ENCODE data around the gene GON4L.
"Not testable (repeated sequence)": the region's sequence is repeated elsewhere in the genome, so short reads cannot be mapped to it uniquely, and the experiment has no call there.

- not testable (repeated sequence) for TF ChIP-seq CTCF (IDR thresholded peaks at IDR 0.05 in 4 of 5, conservative IDR thresholded peaks at IDR 0.05 in 1 of 5); POLR2A (IDR thresholded peaks at IDR 0.05)
These were observed 38.6 kb upstream of the GON4L start for GRCh38 chr1:155895617-155896016.
